ENCODE measurements around the gene KCNH5.

Gene KCNH5

GRCh38 chr14:63006531-63006930 lies 38.7 kb downstream of the KCNH5 start:
- no peak for DNase-seq (ENCODE audit: low spot score)

GRCh38 chr14:62994096-62994495 lies 51.2 kb downstream of the KCNH5 start:
- DNase-seq (ENCODE audit: low spot score), result no peak

GRCh38 chr14:62988967-62989366 lies 56.3 kb downstream of the KCNH5 start:
- no peak for DNase-seq (ENCODE audit: low spot score)

- no peak for DNase-seq (ENCODE audit: low spot score)
Measured at GRCh38 chr14:62983821-62984220, 61.4 kb downstream of the KCNH5 start.

- no peak for DNase-seq (ENCODE audit: low spot score)
Measured at GRCh38 chr14:62980693-62981092, 64.6 kb downstream of the KCNH5 start.

- no peak for DNase-seq (ENCODE audit: low spot score)
Measured at GRCh38 chr14:62957562-62957961, 87.7 kb downstream of the KCNH5 start.

- no peak for DNase-seq (ENCODE audit: low spot score)
Measured at GRCh38 chr14:62956413-62956812, 88.8 kb downstream of the KCNH5 start.

- no peak for DNase-seq (ENCODE audit: low spot score)
Measured at GRCh38 chr14:62954165-62954564, 91.1 kb downstream of the KCNH5 start.

GRCh38 chr14:62952226-62952625 lies 93.0 kb downstream of the KCNH5 start:
- DNase-seq (ENCODE audit: low spot score), result no peak

GRCh38 chr14:62947301-62947700 lies 98.0 kb downstream of the KCNH5 start:
- no peak for DNase-seq (ENCODE audit: low spot score)

- no peak for DNase-seq (ENCODE audit: low spot score)
Measured at GRCh38 chr14:62946221-62946620, 99.0 kb downstream of the KCNH5 start.

GRCh38 chr14:62943202-62943601 lies 102.1 kb downstream of the KCNH5 start:
- no peak for DNase-seq (ENCODE audit: low spot score)

GRCh38 chr14:62939970-62940369 lies 105.3 kb downstream of the KCNH5 start:
- DNase-seq (ENCODE audit: low spot score), result no peak

GRCh38 chr14:62938778-62939177 lies 106.5 kb downstream of the KCNH5 start:
- no peak for DNase-seq (ENCODE audit: low spot score)

- no peak for DNase-seq (ENCODE audit: low spot score)
Measured at GRCh38 chr14:62934439-62934838, 110.8 kb downstream of the KCNH5 start.

GRCh38 chr14:62921466-62921865 lies 123.8 kb downstream of the KCNH5 start:
- DNase-seq (ENCODE audit: low spot score), result no peak

- DNase-seq (ENCODE audit: low spot score), result no peak
Measured at GRCh38 chr14:62916551-62916950, 128.7 kb downstream of the KCNH5 start.

- no peak for DNase-seq (ENCODE audit: low spot score)
Measured at GRCh38 chr14:62914873-62915272, 130.4 kb downstream of the KCNH5 start.

GRCh38 chr14:62914025-62914424 lies 131.2 kb downstream of the KCNH5 start:
- DNase-seq (ENCODE audit: low spot score), result no peak

- DNase-seq (ENCODE audit: low spot score), result no peak
Measured at GRCh38 chr14:62908506-62908905, 136.8 kb downstream of the KCNH5 start.

GRCh38 chr14:62905566-62905965 lies 139.7 kb downstream of the KCNH5 start:
- no peak for DNase-seq (ENCODE audit: low spot score)

- DNase-seq (ENCODE audit: low spot score), result no peak
Measured at GRCh38 chr14:62897771-62898170, 147.5 kb downstream of the KCNH5 start.

GRCh38 chr14:62896932-62897456 lies 148.3 kb downstream of the KCNH5 start:
- no peak for DNase-seq (ENCODE audit: low spot score)

GRCh38 chr14:62894736-62895135 lies 150.5 kb downstream of the KCNH5 start:
- no peak for DNase-seq (ENCODE audit: low spot score)

- DNase-seq (ENCODE audit: low spot score), result no peak
Measured at GRCh38 chr14:62889364-62889763, 155.9 kb downstream of the KCNH5 start.
